ENCODE data around the gene DMRTC2.

DNA sequence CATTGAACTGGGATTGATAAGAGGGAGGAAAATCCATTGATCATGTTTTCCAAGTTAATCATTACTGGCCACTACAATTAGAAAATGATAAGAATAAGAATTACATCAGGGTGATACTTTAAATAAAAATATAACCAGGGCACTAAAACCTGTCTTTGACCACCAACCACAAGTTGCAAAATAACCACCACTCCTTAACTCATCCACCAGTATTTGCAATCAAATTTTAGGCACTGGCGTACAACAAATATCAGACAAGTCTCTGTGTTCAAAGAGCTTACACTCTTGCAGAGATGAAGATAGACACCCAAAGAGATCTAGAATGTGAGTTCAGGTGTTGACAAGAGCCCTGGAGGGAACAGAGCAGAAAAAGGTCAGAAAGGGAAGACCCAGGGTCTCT is 47.9 kb upstream of the DMRTC2 start:
- TF ChIP-seq, protein P1, sequence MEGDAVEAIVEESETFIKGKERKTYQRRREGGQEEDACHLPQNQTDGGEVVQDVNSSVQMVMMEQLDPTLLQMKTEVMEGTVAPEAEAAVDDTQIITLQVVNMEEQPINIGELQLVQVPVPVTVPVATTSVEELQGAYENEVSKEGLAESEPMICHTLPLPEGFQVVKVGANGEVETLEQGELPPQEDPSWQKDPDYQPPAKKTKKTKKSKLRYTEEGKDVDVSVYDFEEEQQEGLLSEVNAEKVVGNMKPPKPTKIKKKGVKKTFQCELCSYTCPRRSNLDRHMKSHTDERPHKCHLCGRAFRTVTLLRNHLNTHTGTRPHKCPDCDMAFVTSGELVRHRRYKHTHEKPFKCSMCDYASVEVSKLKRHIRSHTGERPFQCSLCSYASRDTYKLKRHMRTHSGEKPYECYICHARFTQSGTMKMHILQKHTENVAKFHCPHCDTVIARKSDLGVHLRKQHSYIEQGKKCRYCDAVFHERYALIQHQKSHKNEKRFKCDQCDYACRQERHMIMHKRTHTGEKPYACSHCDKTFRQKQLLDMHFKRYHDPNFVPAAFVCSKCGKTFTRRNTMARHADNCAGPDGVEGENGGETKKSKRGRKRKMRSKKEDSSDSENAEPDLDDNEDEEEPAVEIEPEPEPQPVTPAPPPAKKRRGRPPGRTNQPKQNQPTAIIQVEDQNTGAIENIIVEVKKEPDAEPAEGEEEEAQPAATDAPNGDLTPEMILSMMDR (IDR thresholded peaks at IDR 0.05): no peak
- TF ChIP-seq POLR2AphosphoS5 (IDR thresholded peaks at IDR 0.05; ENCODE audit: low read depth, low read length): no peak
- no peak for TF ChIP-seq TCF7L2 (IDR thresholded peaks at IDR 0.05; ENCODE audit: low read depth, low read length)
- TF ChIP-seq, protein P2, sequence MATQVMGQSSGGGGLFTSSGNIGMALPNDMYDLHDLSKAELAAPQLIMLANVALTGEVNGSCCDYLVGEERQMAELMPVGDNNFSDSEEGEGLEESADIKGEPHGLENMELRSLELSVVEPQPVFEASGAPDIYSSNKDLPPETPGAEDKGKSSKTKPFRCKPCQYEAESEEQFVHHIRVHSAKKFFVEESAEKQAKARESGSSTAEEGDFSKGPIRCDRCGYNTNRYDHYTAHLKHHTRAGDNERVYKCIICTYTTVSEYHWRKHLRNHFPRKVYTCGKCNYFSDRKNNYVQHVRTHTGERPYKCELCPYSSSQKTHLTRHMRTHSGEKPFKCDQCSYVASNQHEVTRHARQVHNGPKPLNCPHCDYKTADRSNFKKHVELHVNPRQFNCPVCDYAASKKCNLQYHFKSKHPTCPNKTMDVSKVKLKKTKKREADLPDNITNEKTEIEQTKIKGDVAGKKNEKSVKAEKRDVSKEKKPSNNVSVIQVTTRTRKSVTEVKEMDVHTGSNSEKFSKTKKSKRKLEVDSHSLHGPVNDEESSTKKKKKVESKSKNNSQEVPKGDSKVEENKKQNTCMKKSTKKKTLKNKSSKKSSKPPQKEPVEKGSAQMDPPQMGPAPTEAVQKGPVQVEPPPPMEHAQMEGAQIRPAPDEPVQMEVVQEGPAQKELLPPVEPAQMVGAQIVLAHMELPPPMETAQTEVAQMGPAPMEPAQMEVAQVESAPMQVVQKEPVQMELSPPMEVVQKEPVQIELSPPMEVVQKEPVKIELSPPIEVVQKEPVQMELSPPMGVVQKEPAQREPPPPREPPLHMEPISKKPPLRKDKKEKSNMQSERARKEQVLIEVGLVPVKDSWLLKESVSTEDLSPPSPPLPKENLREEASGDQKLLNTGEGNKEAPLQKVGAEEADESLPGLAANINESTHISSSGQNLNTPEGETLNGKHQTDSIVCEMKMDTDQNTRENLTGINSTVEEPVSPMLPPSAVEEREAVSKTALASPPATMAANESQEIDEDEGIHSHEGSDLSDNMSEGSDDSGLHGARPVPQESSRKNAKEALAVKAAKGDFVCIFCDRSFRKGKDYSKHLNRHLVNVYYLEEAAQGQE (IDR thresholded peaks at IDR 0.05; ENCODE audit: insufficient read depth in 1 of 2, low read depth in 2 of 2, low read length in 1 of 2): no peak
- no peak for TF ChIP-seq SIN3A (IDR thresholded peaks at IDR 0.05; ENCODE audit: borderline replicate concordance, insufficient read depth, low read depth, low read length)
